MCF 10A (cell line): ENCODE data around the gene C10orf105. TPM values are rescaled to one million over a fixed set of nuclear protein-coding genes. Genes with fewer than 3 reads are reported as not detected.

ENCODE experiments used
- BruUV-seq: library from RNA; stranded (reverse); fragments of 400-500 nt; replicated peaks from 2 replicates; lab custom pipeline; 2021; lab: Mats Ljungman, UMichigan
- CTCF ChIA-PET: fragments of 300-600 bp; sonication (Branson Sonifier 250); formaldehyde crosslinking; extraction: SDS; loops from one replicate; lab custom pipeline; 2021; ENCODE audit warnings: antibody characterized with exemption, inconsistent platforms; lab: Yijun Ruan, JAX
- POLR2A ChIA-PET: fragments of 300-600, 350-650 bp; sonication (Branson Sonifier 250); formaldehyde crosslinking; extraction: SDS; loops from one replicate; lab custom pipeline; 2020; ENCODE audit warnings: antibody characterized with exemption, inconsistent platforms; lab: Yijun Ruan, JAX
- DNase-seq: peaks from one replicate; pipeline ENCODE4 v3.0.0-alpha.2; 2018; ENCODE audit not compliant: unreplicated experiment
- H3K27ac Mint-ChIP-seq: one replicate; pipeline ENCODE4 v1.8.0; 2022; ENCODE audit warnings: mild to moderate bottlenecking, low read depth, mixed read lengths; ENCODE audit not compliant: unreplicated experiment
- H3K27me3 Mint-ChIP-seq: one replicate; pipeline ENCODE4 v1.8.0; 2022; ENCODE audit warnings: mixed read lengths; ENCODE audit not compliant: insufficient read depth, unreplicated experiment
- H3K36me3 Mint-ChIP-seq: one replicate; pipeline ENCODE4 v1.8.0; 2022; ENCODE audit warnings: mild to moderate bottlenecking, moderate library complexity, mixed read lengths; ENCODE audit not compliant: insufficient read depth, unreplicated experiment
- H3K4me1 Mint-ChIP-seq: one replicate; pipeline ENCODE4 v1.8.0; 2022; ENCODE audit warnings: mixed read lengths; ENCODE audit not compliant: insufficient read depth, unreplicated experiment
- H3K4me3 Mint-ChIP-seq: one replicate; pipeline ENCODE4 v1.8.0; 2022; ENCODE audit warnings: mild to moderate bottlenecking, moderate library complexity, mixed read lengths; ENCODE audit not compliant: unreplicated experiment
- H3K9me3 Mint-ChIP-seq: one replicate; pipeline ENCODE4 v1.8.0; 2022; ENCODE audit warnings: mixed read lengths; ENCODE audit not compliant: unreplicated experiment
- CTCF ChIP-seq: fragments of 200-600 bp; IDR thresholded peaks from one replicate; pipeline ENCODE4 v1.8.0; 2022; ENCODE audit warnings: antibody characterized with exemption, mild to moderate bottlenecking; ENCODE audit not compliant: unreplicated experiment
- intact Hi-C: fragments of 100-400 bp; cut with micrococcal nuclease; formaldehyde crosslinking; loops from 2 replicates; pipeline ENCODE4 v1.14.1; 2022
- total RNA-seq: library from RNA; stranded (reverse); gene quantifications from 2 replicates; pipeline ENCODE4 v1.2.3, GENCODE V29; 2022

The C10orf105 gene
- total RNA-seq, 1 experiment from 2014 or later, result not detected

- POLR2A ChIA-PET, result interaction anchor here (1.7 kb wide), 1 partner anchor 21 kb away, joined by 4 read pairs; no protein-coding TSS in a partner anchor
- no TSS peak for BruUV-seq
- no peak overlapping the region for H3K4me3 Mint-ChIP-seq
- H3K9me3 Mint-ChIP-seq, result no peaks in the 10 kb centered on the region
- H3K4me1 Mint-ChIP-seq, result peaks cover 1% of the 10 kb centered on the region
- no peaks in the 10 kb centered on the region for H3K36me3 Mint-ChIP-seq
- no peak for TF ChIP-seq CTCF
- CTCF ChIA-PET, result no interaction called here
- intact Hi-C loops, result no loop called here
- DNase-seq, result no peak
- H3K27me3 Mint-ChIP-seq, result no peaks in the 10 kb centered on the region
- no peak overlapping the region for H3K27ac Mint-ChIP-seq
These were observed 26.2 kb upstream of the C10orf105 start for GRCh38 chr10:71745664-71746250.

- BruUV-seq, result no TSS peak
- intact Hi-C loops, result no loop called here
- Mint-ChIP-seq H3K4me3 (no peak overlapping the region), H3K4me1 (peaks cover 8% of the 10 kb centered on the region), H3K27me3 (no peaks in the 10 kb centered on the region), H3K36me3 (no peaks in the 10 kb centered on the region), H3K27ac (no peak overlapping the region), H3K9me3 (no peaks in the 10 kb centered on the region)
- POLR2A ChIA-PET, result no interaction called here
- CTCF ChIA-PET, result no interaction called here
- DNase-seq, result no peak
- TF ChIP-seq CTCF, result no peak
These were observed 25.5 kb upstream of the C10orf105 start for GRCh38 chr10:71744897-71745663.

GRCh38 chr10:71743866-71744265, 24.3 kb upstream of the C10orf105 start:
- TF ChIP-seq CTCF, result no peak
- no peak for DNase-seq
- Mint-ChIP-seq H3K36me3 (peaks cover 5% of the 10 kb centered on the region), H3K4me1 (peaks cover 15% of the 10 kb centered on the region), H3K4me3 (no peak overlapping the region), H3K27me3 (no peaks in the 10 kb centered on the region), H3K27ac (no peak overlapping the region), H3K9me3 (no peaks in the 10 kb centered on the region)
- ChIA-PET CTCF (interaction anchor here (0.9 kb wide), 1 partner anchor 9 kb away, joined by 3 read pairs; no protein-coding TSS in a partner anchor), POLR2A (no interaction called here)
- intact Hi-C loops, result no loop called here
- no TSS peak for BruUV-seq

- H3K36me3 Mint-ChIP-seq, result peaks cover 5% of the 10 kb centered on the region
- no peaks in the 10 kb centered on the region for H3K27me3 Mint-ChIP-seq
- no peak overlapping the region for H3K27ac Mint-ChIP-seq
- ChIA-PET POLR2A (no interaction called here), CTCF (interaction anchor here (0.9 to 1.0 kb wide), 2 partner anchors 10 to 47 kb away, joined by 3 to 4 read pairs; no protein-coding TSS in a partner anchor)
- DNase-seq, result no peak
- peaks cover 15% of the 10 kb centered on the region for H3K4me1 Mint-ChIP-seq
- TF ChIP-seq CTCF, result no peak
- intact Hi-C loops, result no loop called here
- H3K4me3 Mint-ChIP-seq, result no peak overlapping the region
- H3K9me3 Mint-ChIP-seq, result no peaks in the 10 kb centered on the region
- BruUV-seq, result no TSS peak
These were observed 23.7 kb upstream of the C10orf105 start for GRCh38 chr10:71743089-71743838.
